HCT116 (cell line): ENCODE results near the gene NOS1. TPM values are rescaled to one million over a fixed set of nuclear protein-coding genes. Genes with fewer than 3 reads are reported as not detected.

Experiments
- ATAC-seq: fragments of 200-7000 bp; cut with Tn5 transposase; 2 replicates; pipeline ENCODE4 v1.9.1; 2020; ENCODE audit warnings: mild to moderate bottlenecking, moderate library complexity
- BruUV-seq: library from RNA; stranded (reverse); fragments of 400-500 nt; replicated peaks from 2 replicates; lab custom pipeline; 2021; lab: Mats Ljungman, UMichigan
- CTCF ChIA-PET: fragments of 300-600 bp; sonication (Branson Sonifier 250); formaldehyde crosslinking; loops from one replicate; lab custom pipeline; 2021; ENCODE audit warnings: antibody characterized with exemption; lab: Charles Lee
- POLR2A ChIA-PET: fragments of 300-600, 350-600 bp; sonication (Branson Sonifier 250); formaldehyde crosslinking; loops from one replicate; lab custom pipeline; 2021; ENCODE audit warnings: antibody characterized with exemption; lab: Charles Lee
- RAD21 ChIA-PET, 2 experiments: fragments of 300-600 bp; sonication (Branson Sonifier 250); formaldehyde crosslinking; loops; one replicate each; lab custom pipeline; 2023; ENCODE audit warnings: low total read pairs in 2 of 2; ENCODE audit not compliant: uncharacterized antibody in 2 of 2, unreplicated experiment in 2 of 2, low non-redundant PET in 1 of 2; lab: Charles Lee
- DNase-seq: peaks from one replicate; pipeline ENCODE4 v3.0.0-alpha.2; 2010; ENCODE audit warnings: low read depth, low spot score
- H2AFZ ChIP-seq: fragments of 200-600 bp; shearing (Covaris generic), sonication (generic); 2 replicates; pipeline ENCODE4 v1.6.1; 2017; ENCODE audit warnings: low read depth, mixed run types, mixed read lengths, antibody characterized with exemption, low read length; ENCODE audit not compliant: poor library complexity, severe bottlenecking
- H3K27ac ChIP-seq: 2 replicates; pipeline ENCODE4 v1.5.1; 2012; ENCODE audit warnings: low read depth, low read length
- H3K27me3 ChIP-seq: fragments of 200-600 bp; sonication (generic); 2 replicates; pipeline ENCODE4 v1.6.1; 2016; ENCODE audit warnings: mixed run types, low read length, mixed read lengths; ENCODE audit not compliant: insufficient read depth
- H3K36me3 ChIP-seq, 2 experiments: fragments of 200-500 bp in 1 of 2; fragments of 200-600 bp in 1 of 2; sonication (Bioruptor generic) in 1 of 2; sonication (generic) in 1 of 2; 2 replicates each; pipeline versions ENCODE4 v1.5.1 to v1.6.1; 2014 to 2016; ENCODE audit warnings: low read length in 2 of 2, inconsistent platforms in 1 of 2, mixed read lengths in 1 of 2, mixed run types in 1 of 2; ENCODE audit not compliant: insufficient read depth in 2 of 2, control insufficient read depth in 1 of 2
- H3K4me1 ChIP-seq, 2 experiments: fragments of 200-600 bp in 1 of 2; sonication (generic) in 1 of 2; 2 replicates each; pipeline versions ENCODE4 v1.5.1 to v1.6.1; 2012 to 2017; ENCODE audit warnings: low read length in 2 of 2, inconsistent platforms in 1 of 2, mild to moderate bottlenecking in 1 of 2, mixed read lengths in 1 of 2, mixed run types in 1 of 2, moderate library complexity in 1 of 2; ENCODE audit not compliant: insufficient read depth in 2 of 2, control insufficient read depth in 1 of 2
- H3K4me2 ChIP-seq: fragments of 200-600 bp; sonication (generic); 2 replicates; pipeline ENCODE4 v1.6.1; 2017; ENCODE audit warnings: mixed run types, low read length, mixed read lengths
- H3K4me3 ChIP-seq, 2 experiments: fragments of 200-600 bp in 1 of 2; sonication (generic) in 1 of 2; replicated peaks in 1 of 2; 2 replicates each; pipeline ENCODE4 v1.5.1; 2011 to 2016; ENCODE audit warnings: low read length in 2 of 2, control low read depth in 1 of 2, low read depth in 1 of 2, mild to moderate bottlenecking in 1 of 2, mixed read lengths in 1 of 2, mixed run types in 1 of 2
- H3K79me2 ChIP-seq: fragments of 200-600 bp; sonication (generic); 2 replicates; pipeline ENCODE4 v1.6.1; 2017; ENCODE audit warnings: mild to moderate bottlenecking, mixed run types, low read length, moderate library complexity, mixed read lengths; ENCODE audit not compliant: insufficient read depth
- H3K9ac ChIP-seq: fragments of 200-600 bp; sonication (generic); 2 replicates; pipeline ENCODE4 v1.6.1; 2016; ENCODE audit warnings: low read length, mixed read lengths
- H3K9me2 ChIP-seq: fragments of 200-600 bp; sonication (generic), shearing (Covaris generic); 2 replicates; pipeline ENCODE4 v1.6.1; 2017; ENCODE audit warnings: mixed run types, mild to moderate bottlenecking, moderate library complexity; ENCODE audit not compliant: insufficient read depth
- H3K9me3 ChIP-seq, 2 experiments: fragments of 200-500 bp in 1 of 2; fragments of 200-600 bp in 1 of 2; sonication (Bioruptor generic) in 1 of 2; sonication (generic) in 1 of 2; 2 replicates each; pipeline ENCODE4 v1.6.1; 2014 to 2017; ENCODE audit warnings: low read length in 2 of 2, mixed read lengths in 2 of 2, inconsistent platforms in 1 of 2, low read depth in 1 of 2, mild to moderate bottlenecking in 1 of 2, mixed run types in 1 of 2, moderate library complexity in 1 of 2; ENCODE audit not compliant: control insufficient read depth in 1 of 2, insufficient read depth in 1 of 2
- H4K20me1 ChIP-seq: fragments of 200-600 bp; sonication (generic), shearing (Covaris generic); 2 replicates; pipeline ENCODE4 v1.6.1; 2017; ENCODE audit warnings: mixed run types, mild to moderate bottlenecking, moderate library complexity; ENCODE audit not compliant: insufficient read depth
- EGR1 ChIP-seq: IDR thresholded peaks from 2 replicates; pipeline ENCODE4 v1.6.1; 2012; ENCODE audit warnings: low read depth
- ELF1 ChIP-seq: IDR thresholded peaks from 2 replicates; pipeline ENCODE4 v1.6.1; 2012; ENCODE audit warnings: low read depth, borderline replicate concordance
- EZH2 ChIP-seq: fragments of 200-600 bp; sonication (generic); IDR thresholded peaks from 2 replicates; pipeline ENCODE4 v1.6.1; 2017; ENCODE audit warnings: antibody characterized with exemption, mixed run types
- FOSL1 ChIP-seq: IDR thresholded peaks from 2 replicates; pipeline ENCODE4 v1.6.1; 2012; ENCODE audit warnings: low read depth
- POLR2AphosphoS5 ChIP-seq: IDR thresholded peaks from 2 replicates; pipeline ENCODE4 v1.6.1; 2011; ENCODE audit warnings: mild to moderate bottlenecking, low read depth, low read length, moderate library complexity
- RAD21 ChIP-seq: IDR thresholded peaks from 2 replicates; pipeline ENCODE4 v1.6.1; 2012; ENCODE audit warnings: low read depth, mild to moderate bottlenecking
- SIN3A ChIP-seq: IDR thresholded peaks from 2 replicates; pipeline ENCODE4 v1.6.1; 2012; ENCODE audit warnings: low read depth
- SP1 ChIP-seq: IDR thresholded peaks from 2 replicates; pipeline ENCODE4 v1.6.1; 2012; ENCODE audit warnings: low read depth
- SRF ChIP-seq: IDR thresholded peaks from 2 replicates; pipeline ENCODE4 v1.6.1; 2012; ENCODE audit warnings: low read depth
- TCF7L2 ChIP-seq: IDR thresholded peaks from 2 replicates; pipeline ENCODE4 v1.7.0; 2011; ENCODE audit warnings: borderline replicate concordance, inconsistent platforms; ENCODE audit not compliant: insufficient read depth, insufficient read length; ENCODE audit errors: extremely low read depth
- YY1 ChIP-seq: IDR thresholded peaks from 2 replicates; pipeline ENCODE4 v1.6.1; 2011; ENCODE audit warnings: low read length, low read depth, moderate library complexity, mild to moderate bottlenecking; ENCODE audit not compliant: insufficient replicate concordance; ENCODE audit errors: extremely low read depth
- intact Hi-C: fragments of 100-400 bp; cut with micrococcal nuclease; formaldehyde crosslinking; loops from 2 replicates; pipeline ENCODE4 v1.10.0; 2022
- total RNA-seq: library from RNA; stranded (reverse); gene quantifications from one replicate; pipeline ENCODE4 v1.2.1, GENCODE V29; 2021; ENCODE audit not compliant: unreplicated experiment
- TF ChIP-seq, protein P1 (sequence below): IDR thresholded peaks from 2 replicates; pipeline ENCODE4 v1.6.1; 2012; ENCODE audit warnings: low read depth
- TF ChIP-seq, protein P2 (sequence below): IDR thresholded peaks from 2 replicates; pipeline ENCODE4 v1.6.1; 2012
- TF ChIP-seq, protein P3 (sequence below): IDR thresholded peaks from 2 replicates; pipeline ENCODE4 v1.6.1; 2011; ENCODE audit warnings: mild to moderate bottlenecking, low read length, moderate library complexity; ENCODE audit not compliant: insufficient replicate concordance; ENCODE audit errors: extremely low read depth

Gene NOS1
- total RNA-seq, 1 experiment from 2014 or later = 0.22 TPM

DNA sequence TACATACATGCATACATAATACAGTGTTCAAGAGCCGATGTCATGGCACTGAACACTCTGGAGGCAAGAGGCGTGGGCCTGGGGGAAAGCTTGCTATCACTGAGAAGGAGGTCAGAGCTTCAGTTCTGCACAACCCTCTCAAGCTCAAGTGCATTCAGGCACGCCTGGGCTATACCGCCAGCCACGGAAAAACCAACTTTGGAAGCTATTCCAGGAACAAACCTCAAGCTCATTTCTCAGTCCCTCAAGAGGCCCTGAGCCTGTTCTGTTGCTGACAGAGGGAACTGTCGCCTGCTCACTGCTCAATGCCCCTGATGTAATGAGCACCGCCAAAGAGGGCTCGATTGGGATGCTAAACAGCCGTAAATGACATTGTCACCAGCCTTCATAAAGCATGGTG, 9.2 kb downstream of the NOS1 start (continued):
- TF ChIP-seq POLR2AphosphoS5 = no peak
- TF ChIP-seq, protein P1, sequence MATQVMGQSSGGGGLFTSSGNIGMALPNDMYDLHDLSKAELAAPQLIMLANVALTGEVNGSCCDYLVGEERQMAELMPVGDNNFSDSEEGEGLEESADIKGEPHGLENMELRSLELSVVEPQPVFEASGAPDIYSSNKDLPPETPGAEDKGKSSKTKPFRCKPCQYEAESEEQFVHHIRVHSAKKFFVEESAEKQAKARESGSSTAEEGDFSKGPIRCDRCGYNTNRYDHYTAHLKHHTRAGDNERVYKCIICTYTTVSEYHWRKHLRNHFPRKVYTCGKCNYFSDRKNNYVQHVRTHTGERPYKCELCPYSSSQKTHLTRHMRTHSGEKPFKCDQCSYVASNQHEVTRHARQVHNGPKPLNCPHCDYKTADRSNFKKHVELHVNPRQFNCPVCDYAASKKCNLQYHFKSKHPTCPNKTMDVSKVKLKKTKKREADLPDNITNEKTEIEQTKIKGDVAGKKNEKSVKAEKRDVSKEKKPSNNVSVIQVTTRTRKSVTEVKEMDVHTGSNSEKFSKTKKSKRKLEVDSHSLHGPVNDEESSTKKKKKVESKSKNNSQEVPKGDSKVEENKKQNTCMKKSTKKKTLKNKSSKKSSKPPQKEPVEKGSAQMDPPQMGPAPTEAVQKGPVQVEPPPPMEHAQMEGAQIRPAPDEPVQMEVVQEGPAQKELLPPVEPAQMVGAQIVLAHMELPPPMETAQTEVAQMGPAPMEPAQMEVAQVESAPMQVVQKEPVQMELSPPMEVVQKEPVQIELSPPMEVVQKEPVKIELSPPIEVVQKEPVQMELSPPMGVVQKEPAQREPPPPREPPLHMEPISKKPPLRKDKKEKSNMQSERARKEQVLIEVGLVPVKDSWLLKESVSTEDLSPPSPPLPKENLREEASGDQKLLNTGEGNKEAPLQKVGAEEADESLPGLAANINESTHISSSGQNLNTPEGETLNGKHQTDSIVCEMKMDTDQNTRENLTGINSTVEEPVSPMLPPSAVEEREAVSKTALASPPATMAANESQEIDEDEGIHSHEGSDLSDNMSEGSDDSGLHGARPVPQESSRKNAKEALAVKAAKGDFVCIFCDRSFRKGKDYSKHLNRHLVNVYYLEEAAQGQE = no peak
- TF ChIP-seq TCF7L2 = no peak

DNA sequence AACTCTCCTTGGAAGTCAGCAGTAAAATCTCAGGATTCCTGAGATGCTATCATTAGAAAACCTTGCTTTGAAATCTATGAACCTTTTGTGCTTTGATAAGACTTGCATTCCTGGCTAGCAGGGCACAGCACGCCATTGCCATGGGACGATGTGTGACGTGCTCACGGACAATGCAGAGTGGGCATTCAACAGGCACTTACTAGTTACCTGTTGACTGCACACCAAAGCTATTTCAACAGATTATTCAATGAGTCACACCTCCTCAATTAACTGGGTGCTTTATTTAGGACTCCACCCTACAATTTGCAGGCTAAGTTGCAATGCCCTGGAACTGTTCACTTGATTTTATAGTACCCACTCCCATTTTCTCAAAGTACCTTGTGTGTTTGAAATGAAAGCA, 11.3 kb downstream of the NOS1 start:
- no peak overlapping the region for H3K9ac ChIP-seq
- no peaks in the 10 kb centered on the region for H4K20me1 ChIP-seq
- no peaks in the 10 kb centered on the region for H3K9me2 ChIP-seq
- ChIA-PET RAD21 (no interaction called here), POLR2A (no interaction called here), CTCF (no interaction called here)
- no peaks in the 10 kb centered on the region for H3K9me3 ChIP-seq
- H3K4me1 ChIP-seq = no peaks in the 10 kb centered on the region
- H3K36me3 ChIP-seq = no peaks in the 10 kb centered on the region
- H2AFZ ChIP-seq = no peak overlapping the region
- no peak for DNase-seq
- BruUV-seq = no TSS peak
- H3K4me2 ChIP-seq = no peak overlapping the region
- H3K4me3 ChIP-seq = no peak overlapping the region
- H3K79me2 ChIP-seq = no peaks in the 10 kb centered on the region
- peaks cover 24% of the 10 kb centered on the region; the same call in 1 of the 2 replicates for H3K27me3 ChIP-seq
- no peak overlapping the region for H3K27ac ChIP-seq
- intact Hi-C loops = no loop called here
- no peak for ATAC-seq
- TF ChIP-seq YY1 = no peak
- no peak for TF ChIP-seq TCF7L2
- no peak for TF ChIP-seq EZH2
- TF ChIP-seq, protein P2, sequence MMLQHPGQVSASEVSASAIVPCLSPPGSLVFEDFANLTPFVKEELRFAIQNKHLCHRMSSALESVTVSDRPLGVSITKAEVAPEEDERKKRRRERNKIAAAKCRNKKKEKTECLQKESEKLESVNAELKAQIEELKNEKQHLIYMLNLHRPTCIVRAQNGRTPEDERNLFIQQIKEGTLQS = no peak
- no peak for TF ChIP-seq RAD21
- no peak for TF ChIP-seq EGR1
- TF ChIP-seq, protein P3, sequence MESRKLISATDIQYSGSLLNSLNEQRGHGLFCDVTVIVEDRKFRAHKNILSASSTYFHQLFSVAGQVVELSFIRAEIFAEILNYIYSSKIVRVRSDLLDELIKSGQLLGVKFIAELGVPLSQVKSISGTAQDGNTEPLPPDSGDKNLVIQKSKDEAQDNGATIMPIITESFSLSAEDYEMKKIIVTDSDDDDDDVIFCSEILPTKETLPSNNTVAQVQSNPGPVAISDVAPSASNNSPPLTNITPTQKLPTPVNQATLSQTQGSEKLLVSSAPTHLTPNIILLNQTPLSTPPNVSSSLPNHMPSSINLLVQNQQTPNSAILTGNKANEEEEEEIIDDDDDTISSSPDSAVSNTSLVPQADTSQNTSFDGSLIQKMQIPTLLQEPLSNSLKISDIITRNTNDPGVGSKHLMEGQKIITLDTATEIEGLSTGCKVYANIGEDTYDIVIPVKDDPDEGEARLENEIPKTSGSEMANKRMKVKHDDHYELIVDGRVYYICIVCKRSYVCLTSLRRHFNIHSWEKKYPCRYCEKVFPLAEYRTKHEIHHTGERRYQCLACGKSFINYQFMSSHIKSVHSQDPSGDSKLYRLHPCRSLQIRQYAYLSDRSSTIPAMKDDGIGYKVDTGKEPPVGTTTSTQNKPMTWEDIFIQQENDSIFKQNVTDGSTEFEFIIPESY = no peak
- TF ChIP-seq SP1 = no peak
- TF ChIP-seq, protein P1 = no peak
- TF ChIP-seq SRF = no peak
- TF ChIP-seq ELF1 = no peak
- TF ChIP-seq FOSL1 = no peak
- no peak for TF ChIP-seq SIN3A
